Lower leg skin (tissue), 4 donors: ENCODE data around the gene ABCC1. TPM values are rescaled to one million over a fixed set of nuclear protein-coding genes. Genes with fewer than 3 reads are reported as not detected.

Experiments used
- DNase-seq, 2 donors: peaks; one replicate each; pipeline ENCODE4 v3.0.0-alpha.2; 2019; ENCODE audit warnings: low spot score in 2 of 2
- H3K4me3 ChIP-seq: fragments of 200-600 bp; sonication (generic); 2 replicates; pipeline ENCODE4 v1.5.1; 2017; ENCODE audit warnings: mild to moderate bottlenecking, low read depth; ENCODE audit not compliant: poor library complexity, severe bottlenecking
- POLR2A ChIP-seq, 2 donors: fragments of 450-650 bp; IDR thresholded peaks; one replicate each; pipeline ENCODE4 v1.6.1; 2016 to 2017; ENCODE audit warnings: antibody characterized with exemption in 2 of 2, mild to moderate bottlenecking in 1 of 2, moderate library complexity in 1 of 2
- WGBS, 2 donors: methylation state at CpG; one replicate each; pipeline ENCODE4 v1.1.5; 2018; 5-methylcytosine and 5-hydroxymethylcytosine counted together
- intact Hi-C: fragments of 100-400 bp; cut with DNase I; formaldehyde crosslinking; loops from one replicate; pipeline ENCODE4 v1.15.0; 2023; ENCODE audit warnings: low total_unique reads
- total RNA-seq, 4 donors: library from RNA; depleted of rRNA; stranded (reverse); fragments of >200 nt; gene quantifications; one replicate each; pipeline ENCODE4 v1.1.0, GENCODE V29; 2016
- TF ChIP-seq, protein P1 (sequence below), 3 donors: fragments of 450-650 bp; IDR thresholded peaks; one replicate each; pipeline ENCODE4 v1.5.1; 2016; ENCODE audit warnings: antibody characterized with exemption in 3 of 3, mild to moderate bottlenecking in 3 of 3, moderate library complexity in 2 of 3

Gene ABCC1
- total RNA-seq, 4 donors from 2014 or later, result 16.4 to 25.3 (median 21.8) TPM

DNA sequence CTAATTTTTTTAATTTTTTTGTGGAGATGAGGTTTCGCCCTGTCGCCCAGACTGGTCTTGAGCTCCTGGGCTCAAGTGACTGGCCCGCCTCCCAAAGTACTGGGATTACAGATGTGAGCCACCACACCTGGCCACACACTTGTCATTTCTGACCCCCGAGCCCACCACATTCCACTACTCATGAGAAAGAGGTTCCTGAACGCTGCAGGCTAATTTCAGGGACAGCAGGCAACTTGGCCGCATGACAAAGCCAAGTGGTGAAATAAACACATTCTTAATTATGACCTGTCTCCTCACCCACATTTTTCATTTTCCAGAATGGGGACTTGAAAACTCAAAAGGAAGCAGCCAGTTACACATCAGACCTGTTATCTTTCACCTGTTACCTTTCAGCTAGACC, 159.3 kb downstream of the ABCC1 start:
- WGBS, 2 donors, result 92% methylated on average over 6 of the region's 6 CpGs
- no peak overlapping the region for H3K4me3 ChIP-seq
- no peak for TF ChIP-seq POLR2A (IDR thresholded peaks at IDR 0.05)
- TF ChIP-seq, protein P1, sequence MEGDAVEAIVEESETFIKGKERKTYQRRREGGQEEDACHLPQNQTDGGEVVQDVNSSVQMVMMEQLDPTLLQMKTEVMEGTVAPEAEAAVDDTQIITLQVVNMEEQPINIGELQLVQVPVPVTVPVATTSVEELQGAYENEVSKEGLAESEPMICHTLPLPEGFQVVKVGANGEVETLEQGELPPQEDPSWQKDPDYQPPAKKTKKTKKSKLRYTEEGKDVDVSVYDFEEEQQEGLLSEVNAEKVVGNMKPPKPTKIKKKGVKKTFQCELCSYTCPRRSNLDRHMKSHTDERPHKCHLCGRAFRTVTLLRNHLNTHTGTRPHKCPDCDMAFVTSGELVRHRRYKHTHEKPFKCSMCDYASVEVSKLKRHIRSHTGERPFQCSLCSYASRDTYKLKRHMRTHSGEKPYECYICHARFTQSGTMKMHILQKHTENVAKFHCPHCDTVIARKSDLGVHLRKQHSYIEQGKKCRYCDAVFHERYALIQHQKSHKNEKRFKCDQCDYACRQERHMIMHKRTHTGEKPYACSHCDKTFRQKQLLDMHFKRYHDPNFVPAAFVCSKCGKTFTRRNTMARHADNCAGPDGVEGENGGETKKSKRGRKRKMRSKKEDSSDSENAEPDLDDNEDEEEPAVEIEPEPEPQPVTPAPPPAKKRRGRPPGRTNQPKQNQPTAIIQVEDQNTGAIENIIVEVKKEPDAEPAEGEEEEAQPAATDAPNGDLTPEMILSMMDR (IDR thresholded peaks at IDR 0.05), result no peak
- intact Hi-C loops, result no loop called here
- DNase-seq, result no peak

DNA sequence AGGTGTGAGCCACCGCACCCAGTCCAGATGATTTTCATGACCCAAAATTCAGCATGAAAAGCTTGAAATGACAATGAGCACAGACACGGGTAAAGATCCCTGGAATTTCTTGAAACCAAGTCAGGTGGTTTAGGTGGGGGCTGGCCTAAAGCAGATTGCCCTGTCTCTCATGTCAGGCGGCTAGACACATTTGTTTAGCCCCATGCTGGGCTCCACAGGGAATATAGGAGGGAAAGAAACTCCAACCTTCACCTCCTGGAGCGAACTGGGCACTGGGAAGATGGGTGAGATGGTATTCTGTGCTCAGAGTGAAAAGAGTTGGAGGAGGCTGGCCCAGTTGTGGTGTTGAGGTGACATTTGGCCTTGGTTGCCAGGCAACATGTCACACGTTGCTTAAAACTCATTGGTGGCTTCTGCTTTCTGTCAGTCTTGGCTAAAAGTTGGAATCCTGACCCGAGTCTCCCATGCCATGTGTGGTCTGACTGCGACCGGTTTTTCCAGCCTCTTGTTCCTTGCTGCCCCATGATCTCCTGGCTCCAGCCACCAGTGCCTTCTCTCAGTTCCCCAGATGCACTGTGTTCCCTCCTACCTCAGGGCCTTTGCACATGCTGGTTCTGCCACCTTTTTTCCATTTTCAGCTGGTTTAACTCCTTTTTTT, 160.2 kb downstream of the ABCC1 start:
- no peak for TF ChIP-seq POLR2A (IDR thresholded peaks at IDR 0.05)
- TF ChIP-seq, protein P1 (IDR thresholded peaks at IDR 0.05), result no peak
- H3K4me3 ChIP-seq, result no peak overlapping the region
- intact Hi-C loops, result no loop called here
- WGBS, 2 donors, result 83 to 89% methylated on average over 8 of the region's 8 CpGs
- DNase-seq, result no peak

DNA sequence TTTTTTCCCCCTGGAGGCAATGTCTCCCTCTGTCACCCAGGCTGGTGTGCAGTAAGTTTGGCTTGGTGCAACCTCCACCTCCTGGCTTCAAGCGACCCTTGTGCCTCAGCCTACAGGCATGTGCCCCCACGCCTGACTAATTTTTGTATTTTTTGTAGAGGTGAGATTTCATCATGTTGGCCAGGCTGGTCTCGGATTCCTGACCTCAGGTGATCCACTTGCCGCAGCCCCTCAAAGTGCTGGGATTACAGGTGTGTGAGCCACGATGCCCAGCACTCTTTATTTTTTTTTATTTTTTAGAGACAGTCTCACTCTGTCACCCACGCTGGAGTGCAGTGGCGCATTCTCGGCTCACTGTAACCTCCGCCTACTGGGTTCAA, 160.7 kb downstream of the ABCC1 start:
- H3K4me3 ChIP-seq, result no peak overlapping the region
- no peak for DNase-seq
- intact Hi-C loops, result no loop called here
- TF ChIP-seq, protein P1 (IDR thresholded peaks at IDR 0.05), result no peak
- no peak for TF ChIP-seq POLR2A (IDR thresholded peaks at IDR 0.05)
- WGBS, 2 donors, result 96 to 97% methylated on average over 9 of the region's 9 CpGs

DNA sequence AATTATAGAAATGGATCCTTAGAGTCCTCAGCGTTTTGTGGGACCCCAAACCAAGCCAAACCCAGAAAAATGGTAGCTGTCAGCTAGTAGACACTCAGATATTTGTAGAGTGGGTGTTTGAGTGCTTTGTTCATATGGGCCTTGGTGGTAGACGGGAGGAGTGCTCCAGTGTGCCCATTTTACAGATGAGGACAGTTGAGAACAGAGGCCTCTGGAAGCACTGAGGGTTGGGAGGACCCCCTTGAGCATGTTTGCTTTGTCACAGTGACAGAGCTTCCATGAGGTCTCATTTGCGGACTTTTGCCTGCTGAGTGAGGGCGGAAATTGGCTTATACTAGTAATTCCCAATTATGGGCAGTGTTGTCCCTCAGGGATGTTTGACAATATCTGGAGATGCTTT, 162.2 kb downstream of the ABCC1 start:
- DNase-seq, result no peak
- WGBS, 2 donors, result 98 to 100% methylated on average over 4 of the region's 4 CpGs
- H3K4me3 ChIP-seq, result no peak overlapping the region
- intact Hi-C loops, result no loop called here
- no peak for TF ChIP-seq POLR2A (IDR thresholded peaks at IDR 0.05)
- TF ChIP-seq, protein P1 (IDR thresholded peaks at IDR 0.05), result no peak

DNA sequence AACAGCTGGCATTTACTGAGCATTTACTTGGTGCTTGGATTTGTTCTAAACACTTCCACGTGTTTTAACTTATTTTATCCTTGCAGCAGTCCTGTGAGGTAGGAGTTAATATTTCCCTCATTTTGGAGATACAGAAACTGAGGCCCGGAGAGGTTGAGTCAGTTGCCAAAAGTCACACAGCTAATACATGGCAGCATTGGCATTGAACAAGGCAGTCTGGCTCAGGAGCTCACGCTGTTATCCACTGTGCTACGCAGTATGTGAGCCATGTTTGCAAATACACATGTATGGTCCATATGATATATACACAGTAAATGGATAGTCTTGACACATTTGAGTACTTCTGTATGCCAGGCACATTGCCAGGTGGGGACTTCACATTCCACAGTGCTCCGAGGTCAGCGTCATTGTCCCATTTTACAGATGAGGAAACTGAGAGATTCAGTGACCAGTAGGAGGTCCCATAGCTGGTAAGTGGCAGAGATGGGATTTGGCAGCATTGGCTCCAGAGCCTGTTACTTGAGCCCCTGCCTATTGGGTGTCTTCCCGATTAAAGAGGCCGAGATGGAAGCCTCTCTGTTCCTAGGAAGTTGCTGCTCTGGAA, 163.1 kb downstream of the ABCC1 start:
- H3K4me3 ChIP-seq, result no peak overlapping the region
- TF ChIP-seq, protein P1 (IDR thresholded peaks at IDR 0.05), result no peak
- no peak for TF ChIP-seq POLR2A (IDR thresholded peaks at IDR 0.05)
- intact Hi-C loops, result no loop called here
- DNase-seq, result no peak
- WGBS, 2 donors, result 80 to 82% methylated on average over 8 of the region's 8 CpGs

DNA sequence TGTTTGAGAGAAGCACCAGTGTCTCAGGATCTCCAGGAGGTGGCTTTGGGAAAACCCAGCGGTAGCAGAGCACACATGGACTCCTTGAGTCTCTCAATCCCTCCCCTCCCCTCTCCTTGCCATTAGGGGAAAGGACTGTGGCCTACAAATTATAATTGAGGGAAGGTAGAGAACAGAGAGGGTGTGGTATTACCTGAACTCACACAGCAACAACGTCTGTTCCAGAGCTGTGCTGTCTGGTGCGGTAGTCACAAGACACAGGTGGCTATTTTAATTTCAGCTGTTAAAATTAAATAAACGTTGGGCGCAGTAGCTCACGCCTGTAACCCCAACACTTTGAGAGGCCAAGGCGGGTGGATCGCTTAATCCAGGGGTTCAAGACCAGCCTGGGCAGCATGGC, 163.7 kb downstream of the ABCC1 start:
- intact Hi-C loops, result no loop called here

More for the DNA sequence above, 163.7 kb downstream of the ABCC1 start:
- H3K4me3 ChIP-seq, result no peak overlapping the region
- 93 to 94% methylated on average over 8 of the region's 8 CpGs for WGBS, 2 donors
- TF ChIP-seq POLR2A (IDR thresholded peaks at IDR 0.05), result no peak
- TF ChIP-seq, protein P1 (IDR thresholded peaks at IDR 0.05), result no peak
- DNase-seq, result no peak
